Right cardiac atrium (tissue), 5 donors: ENCODE results near the gene FGF4. TPM values are rescaled to one million over a fixed set of nuclear protein-coding genes. Genes with fewer than 3 reads are reported as not detected.

Source experiments
- ATAC-seq, 2 donors: fragments of 200-7000 bp; cut with Tn5 transposase; one replicate each; pipeline versions ENCODE4 v1.8.0 to v1.9.1; 2020; ENCODE audit warnings: moderate library complexity in 2 of 2, mild to moderate bottlenecking in 1 of 2
- DNase-seq, 3 donors: peaks; one replicate each; pipeline ENCODE4 v3.0.0-alpha.2; 2020
- H3K27ac ChIP-seq: one replicate; pipeline ENCODE4 v1.5.1; 2013; ENCODE audit warnings: mild to moderate bottlenecking, low read length, control low read depth, moderate library complexity
- H3K27me3 ChIP-seq: one replicate; pipeline ENCODE4 v1.6.1; 2013; ENCODE audit not compliant: control insufficient read depth, insufficient read depth
- H3K4me1 ChIP-seq: one replicate; pipeline ENCODE4 v1.6.1; 2013; ENCODE audit warnings: low read length; ENCODE audit not compliant: control insufficient read depth, insufficient read depth
- H3K4me3 ChIP-seq: one replicate; pipeline ENCODE4 v1.5.1; 2013; ENCODE audit warnings: low read length, control low read depth
- H3K9me3 ChIP-seq: one replicate; pipeline ENCODE4 v1.6.1; 2013; ENCODE audit warnings: low read length; ENCODE audit not compliant: control insufficient read depth
- WGBS: extraction: QIAGEN DNeasy Blood & Tissue Kit; methylation state at CpG from one replicate; pipeline ENCODE4 v1.1.7; 2013; 5-methylcytosine and 5-hydroxymethylcytosine counted together
- intact Hi-C, 4 donors: fragments of 100-400 bp; cut with DNase I; formaldehyde crosslinking; loops; one replicate each; pipeline versions ENCODE4 v1.11.0 to v1.14.0; 2022 to 2023
- polyA plus RNA-seq: library from polyadenylated mRNA; stranded (reverse); fragments of 200-250 nt; gene quantifications from one replicate; pipeline ENCODE4 v1.2.3, GENCODE V29; 2013
- total RNA-seq, 4 donors: library from RNA; stranded (reverse); fragmentation: NEBNext Ultra II Directional; extraction: Animal tissue kit (Norgen Biotek cat#: 25700); gene quantifications; one replicate each; pipeline ENCODE4 v1.2.1, GENCODE V29; 2021
- donor health status: healthy with polysubstance abuse.
- donor health status: DM: no; HTN: yes; CAD: no.
- donor health status: DM: no; HTN: no; CAD: no.
- donor health status: DM: no; HTN: yes; CAD: no; lungs with severe emphysema.
- donor health status: DM: yes; HTN: yes; CAD: no.

Gene FGF4
- total and polyA plus RNA-seq, 5 donors: not detected

- Histone ChIP-seq H3K9me3 (no peaks in the 10 kb centered on the region), H3K27ac (no peak overlapping the region), H3K27me3 (no peaks in the 10 kb centered on the region), H3K4me1 (no peaks in the 10 kb centered on the region), H3K4me3 (no peak overlapping the region)
- no peak for DNase-seq
- 56% methylated on average over 7 of the region's 7 CpGs for WGBS
- intact Hi-C loops: no loop called here
- no peak for ATAC-seq
Measured at GRCh38 chr11:69744435-69744834, 30.7 kb downstream of the FGF4 start.

- intact Hi-C loops: no loop called here
- DNase-seq (no peak), ATAC-seq (no peak)
- Histone ChIP-seq H3K27ac (no peak overlapping the region), H3K9me3 (no peaks in the 10 kb centered on the region), H3K4me3 (no peak overlapping the region), H3K27me3 (no peaks in the 10 kb centered on the region), H3K4me1 (no peaks in the 10 kb centered on the region)
- 91% methylated on average over 3 of the region's 3 CpGs for WGBS
Measured at GRCh38 chr11:69734841-69735240, 40.3 kb downstream of the FGF4 start.

- DNase-seq (no peak), ATAC-seq (no peak)
- Histone ChIP-seq H3K27ac (no peak overlapping the region), H3K9me3 (no peaks in the 10 kb centered on the region), H3K4me1 (no peaks in the 10 kb centered on the region), H3K27me3 (no peaks in the 10 kb centered on the region), H3K4me3 (no peak overlapping the region)
- intact Hi-C loops: no loop called here
- 88% methylated on average over 2 of the region's 2 CpGs for WGBS
Measured at GRCh38 chr11:69734367-69734766, 40.8 kb downstream of the FGF4 start.

GRCh38 chr11:69732910-69733309, 42.2 kb downstream of the FGF4 start:
- ATAC-seq: no peak
- 71% methylated on average over 7 of the region's 7 CpGs for WGBS

GRCh38 chr11:69731110-69731509, 44.0 kb downstream of the FGF4 start:
- no peaks in the 10 kb centered on the region for H3K9me3 ChIP-seq
- ATAC-seq (no peak), DNase-seq (no peak)
- no peaks in the 10 kb centered on the region for H3K4me1 ChIP-seq
- 87% methylated on average over 11 of the region's 11 CpGs for WGBS
- H3K4me3 ChIP-seq: no peak overlapping the region
- intact Hi-C loops: no loop called here
- H3K27ac ChIP-seq: no peak overlapping the region
- no peaks in the 10 kb centered on the region for H3K27me3 ChIP-seq

More at GRCh38 chr11:69732910-69733309, 42.2 kb downstream of the FGF4 start:
- H3K9me3 ChIP-seq: no peaks in the 10 kb centered on the region
- H3K27me3 ChIP-seq: no peaks in the 10 kb centered on the region
- intact Hi-C loops: no loop called here
- DNase-seq: no peak
- H3K27ac ChIP-seq: no peak overlapping the region
- no peaks in the 10 kb centered on the region for H3K4me1 ChIP-seq
- no peak overlapping the region for H3K4me3 ChIP-seq

GRCh38 chr11:69730500-69730899, 44.6 kb downstream of the FGF4 start:
- WGBS: 85% methylated on average over 8 of the region's 8 CpGs
- ATAC-seq: no peak
- no peaks in the 10 kb centered on the region for H3K27me3 ChIP-seq

GRCh38 chr11:69729252-69729651, 45.9 kb downstream of the FGF4 start:
- WGBS: 92% methylated on average over 9 of the region's 9 CpGs
- Histone ChIP-seq H3K4me1 (no peaks in the 10 kb centered on the region), H3K27ac (no peak overlapping the region), H3K4me3 (no peak overlapping the region), H3K27me3 (no peaks in the 10 kb centered on the region), H3K9me3 (no peaks in the 10 kb centered on the region)
- intact Hi-C loops: no loop called here
- ATAC-seq: no peak
- no peak for DNase-seq

More at GRCh38 chr11:69730500-69730899, 44.6 kb downstream of the FGF4 start:
- no peaks in the 10 kb centered on the region for H3K9me3 ChIP-seq
- no peak overlapping the region for H3K27ac ChIP-seq
- intact Hi-C loops: no loop called here
- DNase-seq: no peak
- no peak overlapping the region for H3K4me3 ChIP-seq
- H3K4me1 ChIP-seq: no peaks in the 10 kb centered on the region

GRCh38 chr11:69727266-69727665, 47.9 kb downstream of the FGF4 start:
- Histone ChIP-seq H3K4me3 (no peak overlapping the region), H3K9me3 (no peaks in the 10 kb centered on the region), H3K4me1 (no peaks in the 10 kb centered on the region), H3K27me3 (no peaks in the 10 kb centered on the region), H3K27ac (no peak overlapping the region)
- ATAC-seq: no peak
- DNase-seq: no peak
- WGBS: 85% methylated on average over 10 of the region's 10 CpGs
- intact Hi-C loops: no loop called here

GRCh38 chr11:69726481-69726880, 48.7 kb downstream of the FGF4 start:
- intact Hi-C loops: no loop called here
- no peak for ATAC-seq
- H3K27me3 ChIP-seq: no peaks in the 10 kb centered on the region
- WGBS: 74% methylated on average over 18 of the region's 18 CpGs
- H3K27ac ChIP-seq: no peak overlapping the region
- H3K9me3 ChIP-seq: no peaks in the 10 kb centered on the region
- H3K4me3 ChIP-seq: no peak overlapping the region
- no peaks in the 10 kb centered on the region for H3K4me1 ChIP-seq
- DNase-seq: no peak

- no peaks in the 10 kb centered on the region for H3K9me3 ChIP-seq
- no peaks in the 10 kb centered on the region for H3K27me3 ChIP-seq
- intact Hi-C loops: no loop called here
- H3K4me3 ChIP-seq: no peak overlapping the region
- no peak overlapping the region for H3K27ac ChIP-seq
- H3K4me1 ChIP-seq: no peaks in the 10 kb centered on the region
- DNase-seq (no peak), ATAC-seq (no peak)
- WGBS: 65% methylated on average over 9 of the region's 9 CpGs
Measured at GRCh38 chr11:69726019-69726418, 49.1 kb downstream of the FGF4 start.

- ATAC-seq (no peak), DNase-seq (no peak)
- H3K27ac ChIP-seq: no peak overlapping the region
- no peak overlapping the region for H3K4me3 ChIP-seq
- no peaks in the 10 kb centered on the region for H3K27me3 ChIP-seq
- H3K9me3 ChIP-seq: no peaks in the 10 kb centered on the region
- intact Hi-C loops: no loop called here
- H3K4me1 ChIP-seq: no peaks in the 10 kb centered on the region
- WGBS: 50% methylated on average over 9 of the region's 9 CpGs
Measured at GRCh38 chr11:69721745-69722144, 53.4 kb downstream of the FGF4 start.

- ATAC-seq: no peak
- no peak overlapping the region for H3K27ac ChIP-seq
- no peaks in the 10 kb centered on the region for H3K9me3 ChIP-seq
- no peaks in the 10 kb centered on the region for H3K27me3 ChIP-seq
- intact Hi-C loops: no loop called here
- H3K4me3 ChIP-seq: no peak overlapping the region
- no peak for DNase-seq
- H3K4me1 ChIP-seq: no peaks in the 10 kb centered on the region
- WGBS: 42% methylated on average over 14 of the region's 14 CpGs
Measured at GRCh38 chr11:69721106-69721505, 54.0 kb downstream of the FGF4 start.
